OCI-LY1 (cell line): ENCODE data around the gene TMBIM6.

ENCODE experiments used
- H2AFZ ChIP-seq: fragments of 200-600 bp; sonication (generic), shearing (Covaris generic); 2 replicates; pipeline ENCODE4 v1.6.0; 2014; ENCODE audit warnings: antibody characterized with exemption, mild to moderate bottlenecking, low read length
- H3F3A ChIP-seq: fragments of 200-600 bp; sonication (generic), shearing (Covaris generic); 2 replicates; pipeline ENCODE4 v1.6.0; 2014; ENCODE audit warnings: mild to moderate bottlenecking, antibody characterized with exemption, low read length, moderate library complexity; ENCODE audit not compliant: insufficient read depth
- H3K27ac ChIP-seq: fragments of 200-600 bp; sonication (generic); 2 replicates; pipeline ENCODE4 v1.5.1; 2014; ENCODE audit warnings: low read length, mixed run types, mild to moderate bottlenecking, low read depth; ENCODE audit not compliant: poor library complexity, severe bottlenecking
- H3K27me3 ChIP-seq: fragments of 200-600 bp; sonication (generic); 2 replicates; pipeline ENCODE4 v1.6.0; 2014; ENCODE audit warnings: antibody characterized with exemption, mild to moderate bottlenecking, low read length, moderate library complexity; ENCODE audit not compliant: insufficient read depth
- H3K36me3 ChIP-seq: fragments of 200-600 bp; sonication (generic); 2 replicates; pipeline ENCODE4 v1.6.1; 2014; ENCODE audit warnings: mild to moderate bottlenecking, antibody characterized with exemption, low read length, moderate library complexity, mixed read lengths; ENCODE audit not compliant: insufficient read depth
- H3K4me1 ChIP-seq: fragments of 200-600 bp; sonication (generic); 2 replicates; pipeline ENCODE4 v1.5.1; 2014; ENCODE audit warnings: mild to moderate bottlenecking, low read length, moderate library complexity; ENCODE audit not compliant: insufficient read depth, severe bottlenecking
- H3K4me2 ChIP-seq: fragments of 200-600 bp; sonication (generic), shearing (Covaris generic); 2 replicates; pipeline ENCODE4 v1.6.1; 2014; ENCODE audit warnings: low read length
- H3K4me3 ChIP-seq: fragments of 200-600 bp; sonication (generic); 2 replicates; pipeline ENCODE4 v1.5.1; 2014; ENCODE audit warnings: low read length, low read depth, mild to moderate bottlenecking, mixed read lengths; ENCODE audit not compliant: poor library complexity, severe bottlenecking
- H3K79me2 ChIP-seq: fragments of 200-600 bp; shearing (Covaris generic); 2 replicates; pipeline ENCODE4 v1.6.1; 2016; ENCODE audit warnings: mixed run types, low read length, mixed read lengths; ENCODE audit not compliant: insufficient read depth
- H3K9ac ChIP-seq: fragments of 200-600 bp; sonication (generic), shearing (Covaris generic); 2 replicates; pipeline ENCODE4 v1.6.1; 2014; ENCODE audit warnings: mild to moderate bottlenecking, low read length, mixed read lengths
- H3K9me2 ChIP-seq: fragments of 200-600 bp; sonication (generic), shearing (Covaris generic); 2 replicates; pipeline ENCODE4 v1.6.1; 2014; ENCODE audit warnings: low read depth, mild to moderate bottlenecking, low read length, mixed read lengths
- H3K9me3 ChIP-seq: fragments of 200-600 bp; shearing (Covaris generic); 2 replicates; pipeline ENCODE4 v1.6.1; 2014; ENCODE audit warnings: low read length, mixed read lengths
- H4K20me1 ChIP-seq: fragments of 200-600 bp; sonication (generic), shearing (Covaris generic); 2 replicates; pipeline ENCODE4 v1.6.0; 2016; ENCODE audit warnings: mild to moderate bottlenecking, low read length; ENCODE audit not compliant: insufficient read depth
- CTCF ChIP-seq: fragments of 200-600 bp; sonication (generic), shearing (Covaris generic); IDR thresholded peaks from 2 replicates; pipeline ENCODE4 v1.5.1; 2017; ENCODE audit warnings: mild to moderate bottlenecking, antibody characterized with exemption, low read length, moderate library complexity, mixed read lengths
- EZH2 ChIP-seq: fragments of 200-600 bp; sonication (generic), shearing (Covaris generic); IDR thresholded peaks from 2 replicates; pipeline ENCODE4 v1.8.0; 2017; ENCODE audit warnings: borderline replicate concordance, mixed run types, mild to moderate bottlenecking, antibody characterized with exemption, low read length, moderate library complexity, mixed read lengths

The TMBIM6 gene

GRCh38 chr12:49796155-49796554, 54.8 kb downstream of the TMBIM6 start:
- no peaks in the 10 kb centered on the region for H3F3A ChIP-seq
- no peaks in the 10 kb centered on the region for H3K4me1 ChIP-seq
- no peaks in the 10 kb centered on the region for H3K27me3 ChIP-seq
- no peaks in the 10 kb centered on the region for H4K20me1 ChIP-seq
- no peak overlapping the region for H3K4me2 ChIP-seq
- H3K4me3 ChIP-seq, result no peak overlapping the region
- H2AFZ ChIP-seq, result no peak overlapping the region
- no peak overlapping the region for H3K27ac ChIP-seq
- peaks cover 5% of the 10 kb centered on the region; the same call in 1 of the 2 replicates for H3K36me3 ChIP-seq
- H3K9ac ChIP-seq, result no peak overlapping the region
- no peaks in the 10 kb centered on the region for H3K79me2 ChIP-seq
- TF ChIP-seq CTCF (no peak), EZH2 (no peak)
- H3K9me3 ChIP-seq, result no peaks in the 10 kb centered on the region
- H3K9me2 ChIP-seq, result no peaks in the 10 kb centered on the region

- H3K79me2 ChIP-seq, result no peaks in the 10 kb centered on the region
- no peak overlapping the region for H3K9ac ChIP-seq
- no peak overlapping the region for H3K4me2 ChIP-seq
- no peaks in the 10 kb centered on the region for H3K9me3 ChIP-seq
- no peaks in the 10 kb centered on the region for H3F3A ChIP-seq
- peaks cover 5% of the 10 kb centered on the region; the same call in 1 of the 2 replicates for H3K36me3 ChIP-seq
- no peak overlapping the region for H3K27ac ChIP-seq
- no peaks in the 10 kb centered on the region for H4K20me1 ChIP-seq
- H3K9me2 ChIP-seq, result no peaks in the 10 kb centered on the region
- TF ChIP-seq CTCF, result no peak
- TF ChIP-seq EZH2, result no peak
- no peaks in the 10 kb centered on the region for H3K4me1 ChIP-seq
- no peak overlapping the region for H3K4me3 ChIP-seq
- no peak overlapping the region for H2AFZ ChIP-seq
- H3K27me3 ChIP-seq, result no peaks in the 10 kb centered on the region
Measured at GRCh38 chr12:49796606-49797448, 55.5 kb downstream of the TMBIM6 start.

GRCh38 chr12:49797449-49797776, 56.1 kb downstream of the TMBIM6 start:
- no peaks in the 10 kb centered on the region for H3K9me2 ChIP-seq
- H3K36me3 ChIP-seq, result peaks cover 5% of the 10 kb centered on the region; the same call in 1 of the 2 replicates
- TF ChIP-seq CTCF (no peak), EZH2 (no peak)
- no peak overlapping the region for H3K4me2 ChIP-seq
- no peaks in the 10 kb centered on the region for H3K9me3 ChIP-seq
- no peaks in the 10 kb centered on the region for H3F3A ChIP-seq
- no peaks in the 10 kb centered on the region for H3K4me1 ChIP-seq
- H3K27ac ChIP-seq, result no peak overlapping the region
- H2AFZ ChIP-seq, result no peak overlapping the region
- no peak overlapping the region for H3K4me3 ChIP-seq
- no peaks in the 10 kb centered on the region for H3K27me3 ChIP-seq
- H3K9ac ChIP-seq, result no peak overlapping the region
- H3K79me2 ChIP-seq, result no peaks in the 10 kb centered on the region
- no peaks in the 10 kb centered on the region for H4K20me1 ChIP-seq
